Measurements from ENCODE around the gene SLMAP. TPM values are rescaled to one million over a fixed set of nuclear protein-coding genes. Genes with fewer than 3 reads are reported as not detected.

The SLMAP gene
- total and polyA plus RNA-seq, 2 of the 4 experiments (the other 2 are of a cell fraction): 15.5 to 26.5 TPM

DNA sequence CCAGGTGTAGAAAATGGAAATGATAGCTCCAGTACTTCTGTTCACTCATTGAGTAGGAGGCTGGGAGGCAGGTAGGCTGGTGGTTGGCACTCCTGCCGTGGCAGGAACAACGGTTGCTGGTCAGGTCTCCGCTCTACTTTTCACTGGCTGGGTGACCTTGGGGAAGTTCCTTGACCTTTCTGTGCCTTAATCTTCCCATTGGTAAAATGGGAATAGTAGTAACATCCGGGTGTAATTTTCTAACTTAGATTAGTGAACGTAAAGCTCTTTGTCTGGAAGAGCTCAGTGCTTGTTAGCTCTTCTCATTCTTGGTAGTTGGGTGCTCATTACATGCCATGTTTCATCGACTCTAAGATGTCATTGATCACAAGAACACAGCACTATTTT is 206.3 kb downstream of the SLMAP start:
- H2BK20ac ChIP-seq (ENCODE audit: low read depth, low read length): peak overlapping the region; percentile 57
- H2BK5ac ChIP-seq (ENCODE audit: low read depth, low read length, poor library complexity, severe bottlenecking): peak overlapping the region; percentile 1
- ChIA-PET POLR2A (ENCODE audit: unreplicated experiment) (no interaction called here), CTCF (interaction anchor here (0.6 to 1.2 kb wide), 7 partner anchors 12 to 254 kb away, joined by 3 read pairs; no protein-coding TSS in a partner anchor)
- H3K14ac ChIP-seq (replicated peaks; ENCODE audit: low read depth, low read length): 0 out of 2 replicates have a peak overlapping the region, but pooled peaks have one; percentile 27
- TF ChIP-seq FOS (IDR thresholded peaks at IDR 0.05; ENCODE audit: low read depth, low read length) (no peak), CHD1 (IDR thresholded peaks at IDR 0.05; ENCODE audit: low read depth, low read length) (no peak), RFX5 (IDR thresholded peaks at IDR 0.05; ENCODE audit: low read depth, low read length) (no peak), MAFK (IDR thresholded peaks at IDR 0.05; ENCODE audit: low read depth, low read length) (no peak), RCOR1 (IDR thresholded peaks at IDR 0.05; ENCODE audit: insufficient replicate concordance, low read length) (no peak), BHLHE40 (IDR thresholded peaks at IDR 0.05; ENCODE audit: low read depth, low read length) (no peak), CEBPB (IDR thresholded peaks at IDR 0.05; ENCODE audit: low read depth, low read length) (no peak)
- TF ChIP-seq, protein P1, sequence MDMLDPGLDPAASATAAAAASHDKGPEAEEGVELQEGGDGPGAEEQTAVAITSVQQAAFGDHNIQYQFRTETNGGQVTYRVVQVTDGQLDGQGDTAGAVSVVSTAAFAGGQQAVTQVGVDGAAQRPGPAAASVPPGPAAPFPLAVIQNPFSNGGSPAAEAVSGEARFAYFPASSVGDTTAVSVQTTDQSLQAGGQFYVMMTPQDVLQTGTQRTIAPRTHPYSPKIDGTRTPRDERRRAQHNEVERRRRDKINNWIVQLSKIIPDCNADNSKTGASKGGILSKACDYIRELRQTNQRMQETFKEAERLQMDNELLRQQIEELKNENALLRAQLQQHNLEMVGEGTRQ (IDR thresholded peaks at IDR 0.05; ENCODE audit: low read depth, low read length): no peak
- H2AK9ac ChIP-seq (replicated peaks; ENCODE audit: low read depth, low read length, poor library complexity): peak overlapping the region; percentile 33
- 100% methylated on average over 1 of the region's 6 CpGs; no CpG with 5 or more reads in 1 of the 2 experiments for WGBS, 2 experiments (ENCODE audit: extremely low coverage in 2 of 2, insufficient read length in 1 of 2)
- no peaks in the 10 kb centered on the region for H3K9me3 ChIP-seq (ENCODE audit: control insufficient read depth, insufficient read depth, low read length)
- no peaks in the 10 kb centered on the region for H3K36me3 ChIP-seq (ENCODE audit: control insufficient read depth, insufficient read depth, low read length)
- no peak overlapping the region for H3K23ac ChIP-seq (ENCODE audit: low read depth, low read length)
- H4K91ac ChIP-seq (ENCODE audit: insufficient read depth, low read depth, low read length): peak overlapping the region; percentile 54
- no peak overlapping the region for H4K5ac ChIP-seq (ENCODE audit: low read depth, low read length)
- no peak overlapping the region for H3K4me2 ChIP-seq (ENCODE audit: low read depth, low read length)
- H3K9ac ChIP-seq (ENCODE audit: low read depth, low read length): no peak overlapping the region
- H3K27me3 ChIP-seq (ENCODE audit: control insufficient read depth, insufficient read depth, low read length): no peaks in the 10 kb centered on the region
- in situ Hi-C loops (cut with MboI; ENCODE audit: low sequenced_read_pairs): no loop called here
- ATAC-seq (ENCODE audit: low read depth) (no peak), DNase-seq (no peak)
- no peak overlapping the region for H2AFZ ChIP-seq (replicated peaks; ENCODE audit: low read length, poor library complexity)
- no peak overlapping the region for H3K4me3 ChIP-seq (ENCODE audit: insufficient read depth, low read depth, low read length)
- dilution Hi-C loops (cut with HindIII; ENCODE audit: low sequenced_read_pairs, unreplicated experiment): no loop called here
- H3K18ac ChIP-seq (ENCODE audit: low read depth, low read length): no peak overlapping the region
- H3K56ac ChIP-seq (ENCODE audit: extremely low read depth, insufficient read depth, low read length): no peak overlapping the region
- peak overlapping the region; percentile 68; the same call in 1 of the 2 replicates for H2BK120ac ChIP-seq (ENCODE audit: low read depth, low read length)
- peak overlapping the region; percentile 64; the same call in 1 of the 3 replicates for H2BK15ac ChIP-seq (ENCODE audit: low read depth, low read length)
- no TSS peak for BruUV-seq (replicated peaks)
- H4K20me1 ChIP-seq (ENCODE audit: insufficient read depth, low read length): no peaks in the 10 kb centered on the region
- H3K4ac ChIP-seq (ENCODE audit: low read depth, low read length): peak overlapping the region; percentile 52
- H4K8ac ChIP-seq (ENCODE audit: low read depth in 2 of 2, low read length in 2 of 2): peak overlapping the region in 1 of 2 experiments; percentile 31; a peak in 2 of 4 replicates
- intact Hi-C loops (cut with micrococcal nuclease): loop anchor here (5.0 kb wide), 3 partner anchors 45 to 340 kb away; partner anchors contain the start of gene FLNB
- H3K4me1 ChIP-seq (ENCODE audit: control insufficient read depth, insufficient read depth, low read length): peaks cover 2% of the 10 kb centered on the region; the same call in 1 of the 2 replicates
- H3K9me1 ChIP-seq (ENCODE audit: insufficient read depth, low read length): peaks cover 3% of the 10 kb centered on the region; the same call in 1 of the 2 replicates
- no peak overlapping the region for H3K27ac ChIP-seq (ENCODE audit: insufficient read depth, low read length)
- H2AK5ac ChIP-seq (ENCODE audit: low read depth, low read length): peak overlapping the region; percentile 46; the same call in 1 of the 2 replicates
- 0 out of 4 replicates have a peak, but pooled peaks cover 0 to 2% of the 10 kb centered on the region in 2 experiments for H3K79me1 ChIP-seq (ENCODE audit: low read depth in 1 of 2, low read length in 2 of 2)
